Erythroblast (primary cell): ENCODE measurements around the gene TOP3A.

Experiments
- DNase-seq, 2 experiments: peaks; one replicate each; lab custom pipeline; 2025; lab: John Stamatoyannopoulos, UW
- GATA1 ChIP-seq: IDR thresholded peaks from 2 replicates; pipeline ENCODE4 v1.6.1; 2011; ENCODE audit warnings: low read depth, mild to moderate bottlenecking, control low read depth, low read length, moderate library complexity
- POLR2A ChIP-seq: IDR thresholded peaks from 2 replicates; pipeline ENCODE4 v1.6.1; 2011; ENCODE audit warnings: mild to moderate bottlenecking, low read length

TOP3A gene

DNA sequence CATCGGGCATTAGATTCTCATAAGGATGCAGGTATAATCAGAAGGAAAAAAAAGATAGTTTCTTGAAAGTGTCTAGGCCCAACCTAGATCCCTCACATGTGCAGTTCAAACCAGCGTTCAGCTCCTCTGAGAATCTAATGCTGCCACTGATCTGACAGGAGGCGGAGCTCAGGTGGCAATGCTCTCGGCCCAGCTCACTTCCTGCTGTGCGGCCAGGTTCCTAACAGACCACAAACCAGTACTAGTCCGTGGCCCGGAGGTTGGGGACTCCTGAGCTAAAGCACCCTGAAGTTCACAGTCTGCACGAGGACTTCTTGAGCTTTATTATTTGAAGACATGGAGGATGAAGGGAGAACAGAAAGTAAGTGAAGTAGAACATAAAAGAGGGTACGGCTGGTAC is 17.1 kb upstream of the TOP3A start:
- DNase-seq, result no peak
- TF ChIP-seq GATA1 (no peak), POLR2A (no peak)

DNA sequence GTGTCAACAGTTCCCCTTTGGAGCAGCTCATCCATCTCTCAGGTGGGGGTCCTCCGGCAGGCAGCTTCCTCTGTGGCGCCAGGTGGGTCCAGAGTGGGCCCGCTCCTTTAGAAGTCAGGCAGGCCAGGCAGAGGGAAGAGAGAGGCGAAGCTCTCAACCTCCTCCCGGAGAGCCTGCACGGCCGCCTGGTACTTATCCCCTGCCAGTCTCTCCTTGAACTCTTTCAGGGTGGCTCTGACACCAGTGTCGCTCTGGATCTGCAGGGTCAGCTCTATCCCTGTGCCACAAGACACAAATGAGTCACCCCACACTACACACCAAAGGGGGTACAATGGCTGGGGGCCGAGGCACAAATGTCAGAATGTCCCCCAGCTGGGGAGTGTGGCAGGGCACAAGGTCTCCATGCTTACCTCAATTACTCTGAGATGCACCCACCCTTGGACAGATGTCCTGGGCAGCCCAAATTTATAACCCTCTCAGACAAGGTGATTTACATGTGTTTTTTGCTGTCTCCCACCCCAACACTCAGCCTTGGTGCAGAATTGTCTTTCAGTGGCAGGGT is 13.9 kb upstream of the TOP3A start:
- TF ChIP-seq POLR2A, result no peak
- TF ChIP-seq GATA1, result no peak

DNA sequence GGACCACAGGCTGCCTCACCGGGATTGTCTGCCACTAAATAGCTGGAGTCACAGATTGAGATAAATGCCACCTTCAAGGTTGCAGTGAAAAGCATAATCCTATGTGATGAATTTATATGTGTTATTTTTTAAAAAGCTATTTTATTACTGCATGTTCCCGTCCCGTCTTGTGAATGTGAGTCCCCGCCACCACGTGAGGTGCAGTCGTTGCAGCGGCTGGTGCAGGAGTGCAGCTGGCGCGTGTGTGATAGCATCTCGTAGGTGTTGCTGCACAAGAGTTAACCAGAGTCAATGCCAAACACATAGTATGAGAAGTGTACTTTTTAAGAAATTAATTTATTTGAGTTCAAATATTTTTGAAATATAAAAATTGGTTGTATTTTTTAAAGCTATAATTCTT is 12.8 kb upstream of the TOP3A start:
- no peak for TF ChIP-seq GATA1
- no peak for TF ChIP-seq POLR2A
- DNase-seq, result no peak

More for the DNA sequence above, 13.9 kb upstream of the TOP3A start:
- no peak for DNase-seq

DNA sequence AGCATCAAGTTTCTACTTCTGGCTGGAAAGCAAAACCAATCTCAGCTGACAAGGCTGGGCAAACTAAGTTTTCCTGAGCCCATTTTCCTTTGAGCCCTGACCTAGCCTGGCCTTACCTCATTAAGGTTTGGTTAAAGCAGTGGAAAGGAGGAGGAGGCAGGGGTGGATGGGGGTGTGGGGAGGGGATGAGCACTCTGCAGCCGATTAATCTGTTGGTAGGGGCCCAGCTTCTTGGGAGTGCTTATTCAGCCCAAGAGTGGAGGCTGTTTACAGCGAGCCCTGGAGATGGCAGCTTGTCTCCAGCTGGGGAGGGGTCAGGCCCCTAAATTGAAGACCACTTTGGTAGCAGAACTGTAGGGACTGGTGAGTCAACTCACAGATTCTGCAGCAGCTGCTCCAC is 12.3 kb upstream of the TOP3A start:
- TF ChIP-seq POLR2A (no peak), GATA1 (no peak)
- DNase-seq, result no peak

DNA sequence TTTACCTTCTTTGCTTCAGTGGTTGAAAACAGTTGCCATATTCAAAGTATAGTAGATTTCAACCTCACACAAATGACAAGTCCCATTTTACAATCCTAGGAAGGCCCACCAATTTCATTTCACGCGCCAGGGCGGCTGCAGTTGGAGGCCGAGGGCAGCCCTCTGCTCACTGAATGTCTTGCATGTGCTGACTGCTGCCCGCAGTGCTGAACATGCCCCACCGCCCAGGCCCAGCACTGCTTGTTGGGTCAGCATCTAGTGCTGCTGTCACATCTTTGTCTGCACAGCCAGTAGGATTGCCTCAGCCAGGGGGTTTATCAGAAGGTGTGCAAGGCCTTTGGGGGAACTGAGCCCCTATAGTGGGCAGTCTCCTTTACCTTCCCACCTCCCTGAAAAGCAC is 11.8 kb upstream of the TOP3A start:
- TF ChIP-seq POLR2A (no peak), GATA1 (no peak)
- DNase-seq, result no peak

DNA sequence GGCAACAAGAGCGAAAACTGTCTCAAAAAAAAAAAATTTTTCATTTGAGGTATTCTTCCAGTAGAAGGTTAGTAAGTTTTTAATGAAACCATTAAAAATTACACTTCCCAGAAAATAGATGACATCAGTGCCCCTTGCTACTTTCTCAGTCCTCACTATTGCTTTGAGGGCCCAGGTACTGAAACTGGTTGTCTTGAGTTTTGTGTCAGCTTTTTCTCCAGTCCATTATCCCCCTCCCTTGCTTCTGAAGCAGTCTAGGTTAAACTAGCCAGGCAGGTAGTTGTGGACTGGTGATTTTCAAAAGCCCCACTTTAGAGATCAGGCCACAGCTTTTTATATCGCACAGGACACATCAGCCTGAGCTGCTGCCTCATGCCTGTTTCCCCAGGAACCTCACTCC is 11.2 kb upstream of the TOP3A start:
- DNase-seq, result no peak
- TF ChIP-seq POLR2A (no peak), GATA1 (no peak)

DNA sequence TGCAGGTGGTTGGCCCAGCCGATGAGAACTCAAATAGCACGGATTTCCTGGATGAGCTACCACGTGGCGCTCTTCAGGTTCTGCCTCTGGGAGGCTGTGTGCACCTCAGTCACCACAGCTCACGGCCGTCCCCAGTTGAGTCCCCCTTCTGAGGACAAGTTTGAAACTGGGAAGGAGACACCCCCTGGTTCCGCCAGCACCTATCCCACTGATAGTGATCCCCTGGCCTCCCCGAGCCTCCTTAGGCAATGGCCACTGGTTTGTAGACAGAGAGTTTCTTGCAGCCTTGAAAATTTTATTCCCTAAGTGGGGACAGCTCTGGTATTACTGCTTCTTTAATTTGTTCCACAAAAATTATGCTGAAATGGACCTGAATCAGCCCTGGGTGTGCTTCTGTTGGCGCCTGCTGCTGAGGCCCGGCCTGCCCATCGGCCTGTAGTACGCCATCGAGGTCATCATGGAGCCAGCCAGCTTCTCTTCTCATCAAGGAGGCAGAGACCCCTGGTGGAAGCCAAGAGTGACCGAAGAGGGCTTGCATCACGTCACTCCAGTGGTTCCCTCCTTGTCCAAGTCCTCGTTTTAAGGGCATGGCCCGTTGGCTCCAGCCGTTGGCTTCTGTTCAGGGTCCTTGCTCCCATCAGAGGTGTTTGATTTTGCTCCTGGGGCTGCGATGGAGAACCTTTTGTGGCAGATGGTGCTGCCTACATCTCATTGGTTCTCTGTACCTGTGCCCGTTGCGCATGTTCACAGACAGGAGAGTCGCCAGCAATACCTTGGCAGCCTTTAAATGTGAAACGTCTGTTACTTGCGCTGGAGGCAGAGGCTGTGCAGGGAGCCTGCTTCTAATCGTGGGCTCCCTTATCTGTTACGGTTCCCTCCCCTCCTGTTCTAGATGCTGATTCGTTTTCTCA is 9.6 kb upstream of the TOP3A start:
- TF ChIP-seq GATA1 (no peak), POLR2A (no peak)
- DNase-seq, result no peak

DNA sequence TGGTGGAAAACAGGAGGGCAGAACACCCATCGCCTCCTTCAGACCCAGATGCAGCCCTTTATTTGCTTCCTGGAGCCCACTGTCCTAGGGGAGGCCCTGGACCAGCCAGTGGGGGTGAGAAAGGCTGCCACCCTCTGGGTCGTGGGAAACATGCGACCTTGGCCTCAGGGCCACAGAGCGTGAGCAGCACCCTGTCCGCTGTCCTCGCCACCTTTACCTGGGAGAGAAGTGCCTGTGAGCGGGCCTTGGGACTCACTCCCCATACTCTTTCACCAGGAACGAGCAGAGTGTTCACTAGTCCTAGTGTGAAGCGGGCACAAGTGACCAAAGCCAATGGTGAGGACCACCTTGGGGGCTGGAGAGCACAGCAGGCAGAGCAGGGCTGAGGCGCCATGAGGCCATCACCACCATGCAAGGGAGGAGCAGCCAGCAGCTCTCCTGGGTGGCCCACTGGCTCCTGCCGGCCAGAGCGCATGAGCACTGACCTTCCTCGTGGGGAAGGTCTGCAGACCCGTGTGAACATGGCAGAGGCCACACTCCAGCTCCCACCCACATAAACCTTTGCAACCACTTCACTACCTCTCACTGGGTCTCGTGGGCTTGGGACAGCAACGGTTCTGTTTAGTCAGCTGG is 8.8 kb upstream of the TOP3A start:
- no peak for DNase-seq
- TF ChIP-seq POLR2A, result peak; percentile 24
- TF ChIP-seq GATA1, result no peak

DNA sequence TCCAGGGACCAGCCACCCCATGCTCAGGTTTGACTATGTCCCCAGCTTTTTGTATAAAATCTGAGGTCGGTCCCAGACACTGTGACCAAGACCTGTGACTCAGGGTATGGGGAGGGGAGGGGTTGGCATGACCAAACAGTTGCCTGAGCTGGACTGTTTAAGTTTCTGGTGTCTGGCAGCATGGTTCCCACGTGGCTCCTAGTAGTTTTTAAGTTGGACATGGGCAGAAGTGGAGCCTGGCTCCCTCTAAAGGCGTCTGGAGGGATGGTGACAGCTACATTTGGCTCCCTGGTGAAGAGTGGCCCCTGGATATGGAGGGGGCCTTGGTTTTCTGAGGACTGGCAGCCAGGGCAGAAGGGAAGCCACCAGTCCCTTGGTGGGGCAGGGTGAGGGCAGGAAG is 8.2 kb upstream of the TOP3A start:
- DNase-seq, result peak in 1 of 2 experiments; percentile 14
- no peak for TF ChIP-seq GATA1
- peak; percentile 34 for TF ChIP-seq POLR2A

DNA sequence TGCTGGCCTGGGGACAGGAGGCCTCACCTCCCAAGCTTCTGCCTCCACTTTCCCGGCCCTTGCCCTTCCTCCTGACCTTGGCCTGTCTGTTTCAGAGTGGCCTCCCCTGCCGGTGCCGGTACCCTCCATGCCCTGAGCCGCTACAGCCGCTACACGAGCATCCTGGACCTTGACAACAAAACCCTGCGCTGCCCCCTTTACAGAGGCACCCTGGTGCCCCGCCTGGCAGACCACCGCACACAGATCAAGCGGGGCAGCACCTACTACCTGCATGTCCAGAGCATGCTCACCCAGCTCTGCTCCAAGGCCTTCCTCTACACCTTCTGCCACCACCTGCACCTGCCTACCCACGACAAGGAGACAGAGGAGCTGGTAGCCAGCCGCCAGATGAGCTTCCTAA is 7.7 kb upstream of the TOP3A start:
- TF ChIP-seq GATA1 (no peak), POLR2A (no peak)
- no peak for DNase-seq

DNA sequence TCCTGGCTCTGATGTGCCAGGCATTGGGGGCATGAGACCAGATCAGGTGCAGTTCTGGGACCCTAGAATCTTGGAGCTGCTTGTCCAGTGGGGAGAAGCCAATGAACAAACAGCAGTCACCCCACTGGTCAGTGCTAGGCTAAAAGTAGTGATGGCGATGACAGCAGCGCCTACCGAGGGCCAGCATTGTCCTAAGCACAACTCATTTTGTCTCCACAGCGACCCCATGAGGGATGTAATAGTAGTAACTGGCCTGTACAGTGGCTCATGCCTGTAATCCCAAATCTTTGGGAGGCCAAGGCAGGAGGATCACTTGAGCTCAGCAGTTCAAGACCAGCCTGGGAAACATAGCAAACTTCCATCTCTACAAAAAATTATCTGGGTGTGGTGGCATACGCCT is 6.5 kb upstream of the TOP3A start:
- peak; percentile 42 to 46 for DNase-seq
- TF ChIP-seq POLR2A, result no peak
- TF ChIP-seq GATA1, result no peak

DNA sequence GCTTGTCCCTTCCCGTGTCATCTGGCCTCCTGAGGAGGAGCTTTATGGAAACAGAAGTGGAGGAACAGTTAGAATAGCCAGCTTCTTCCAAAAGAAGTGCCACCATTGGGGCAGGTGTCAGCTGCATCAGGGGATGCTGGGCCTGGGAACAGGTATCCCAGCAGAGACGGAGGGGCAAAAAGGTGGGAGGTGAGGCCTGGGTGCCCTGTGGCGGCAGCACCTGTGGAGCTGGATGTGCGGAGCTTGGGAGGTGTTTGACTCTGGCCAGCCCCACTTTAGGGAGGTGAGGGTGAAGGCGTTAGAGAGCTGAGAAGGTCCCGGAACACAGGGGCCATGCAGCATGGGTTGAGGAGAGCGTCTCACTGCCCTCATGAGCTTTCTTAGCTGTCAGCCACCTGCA is 5.5 kb upstream of the TOP3A start:
- no peak for TF ChIP-seq GATA1
- no peak for TF ChIP-seq POLR2A
- no peak for DNase-seq

DNA sequence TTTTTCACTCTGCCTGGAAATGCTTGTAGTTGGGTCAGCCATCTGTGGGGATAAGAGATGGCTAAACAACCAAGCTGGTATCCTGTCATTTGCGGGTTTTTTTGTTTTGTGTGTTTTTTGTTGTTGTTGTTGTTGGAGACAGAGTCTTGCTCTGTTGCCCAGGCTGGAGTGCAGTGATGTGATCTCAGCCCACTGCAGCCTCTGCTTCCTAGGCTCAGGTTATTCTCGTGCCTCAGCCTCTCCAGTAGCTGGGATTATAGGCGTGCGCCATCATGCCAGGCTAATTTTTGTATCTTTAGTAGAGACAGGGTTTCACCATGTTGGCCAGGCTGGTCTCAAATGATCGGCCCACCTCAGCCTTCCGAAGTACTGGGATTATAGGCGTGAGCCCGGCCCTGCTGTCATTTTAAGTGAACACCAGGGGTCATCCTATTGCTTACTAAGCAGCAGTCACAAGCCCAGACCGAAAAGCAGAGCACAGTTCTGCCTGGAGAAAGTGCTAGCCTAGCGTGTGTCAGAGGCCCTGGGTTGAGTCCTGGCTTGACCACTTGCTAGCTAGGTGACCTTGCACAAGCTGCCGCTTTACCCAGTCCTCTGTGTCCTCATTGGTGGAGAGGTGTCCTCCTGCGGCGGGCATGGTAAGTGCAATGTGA is 4.9 kb upstream of the TOP3A start:
- peak; percentile 41 to 44 for DNase-seq
- no peak for TF ChIP-seq GATA1
- TF ChIP-seq POLR2A, result no peak

DNA sequence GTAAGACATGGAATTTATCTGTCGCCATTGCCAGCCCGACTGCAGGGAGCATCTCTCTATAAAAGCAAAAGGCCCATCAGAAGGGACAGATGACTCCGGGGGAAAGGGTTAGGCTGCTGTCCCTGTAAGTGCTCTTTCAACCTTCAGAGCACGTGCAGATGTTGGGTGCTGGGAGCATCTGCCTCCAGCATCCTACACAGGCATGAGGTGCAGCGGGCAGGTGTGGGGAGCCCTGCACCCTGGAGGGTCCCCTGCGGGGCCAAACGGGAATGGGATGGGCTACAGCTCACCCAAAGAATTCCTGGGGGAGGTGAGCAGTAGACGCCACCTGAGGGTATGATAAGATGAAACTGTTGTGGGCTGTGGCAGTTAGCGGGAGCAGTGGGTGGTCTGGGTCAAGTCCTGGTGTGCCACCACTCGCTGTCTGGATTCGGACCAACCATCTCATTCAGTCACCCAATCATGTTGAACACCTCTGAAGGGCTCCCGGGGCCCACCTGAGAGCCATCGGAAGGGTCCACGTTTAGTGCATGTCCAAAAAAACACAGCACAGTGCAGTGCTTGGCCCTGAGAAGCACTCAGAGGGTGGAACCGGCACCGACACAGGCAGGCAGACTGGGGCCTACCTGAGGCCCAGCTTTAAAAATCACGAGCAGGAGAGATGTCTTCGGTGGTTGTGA is 4.1 kb upstream of the TOP3A start:
- DNase-seq, result no peak
- TF ChIP-seq GATA1 (no peak), POLR2A (no peak)
